ENCODE results near the gene OR7G3. TPM values are rescaled to one million over a fixed set of nuclear protein-coding genes. Genes with fewer than 3 reads are reported as not detected.

Gene OR7G3
- total and polyA plus RNA-seq, 2 donors (not counting 1 experiment from before 2014, with no cell fraction given), result not detected

- H3K27me3 ChIP-seq (replicated peaks in 1 of 4; ENCODE audit: control extremely low read depth in 1 of 4, control insufficient read depth in 3 of 4, insufficient read depth in 4 of 4, low read length in 3 of 4), result no peaks in the 10 kb centered on the region
- CTCF ChIA-PET, result interaction anchor here (0.6 kb wide), 1 partner anchor 1841 kb away, joined by 3 read pairs; no protein-coding TSS in a partner anchor
- no peak overlapping the region for H3K4me2 ChIP-seq (replicated peaks; ENCODE audit: low read depth, low read length, poor library complexity, severe bottlenecking)
- H3K79me2 ChIP-seq (ENCODE audit: control insufficient read depth, insufficient read depth, low read length), result peaks cover 4% of the 10 kb centered on the region
- Mint-ChIP-seq H3K27me3 (no peaks in the 10 kb centered on the region), H3K4me1 (no peaks in the 10 kb centered on the region), H3K27ac (no peak overlapping the region), H3K9me3 (ENCODE audit: insufficient read depth) (no peaks in the 10 kb centered on the region), H3K4me3 (no peak overlapping the region)
- intact Hi-C loops (cut with micrococcal nuclease), result no loop called here
- POLR2A ChIA-PET, result no interaction called here
- WGBS (ENCODE audit: insufficient coverage), result 93% methylated on average over 4 of the region's 6 CpGs
- peaks cover 0 to 2% of the 10 kb centered on the region in 2 experiments for H3K36me3 ChIP-seq (replicated peaks in 1 of 2; ENCODE audit: control extremely low read depth in 1 of 2, control insufficient read depth in 1 of 2, extremely low read depth in 1 of 2, insufficient read depth in 2 of 2, low read length in 1 of 2)
- DNase-seq, result no peak
- no peak overlapping the region for H2AFZ ChIP-seq (ENCODE audit: insufficient read depth, low read depth, low read length, poor library complexity, severe bottlenecking)
- ATAC-seq (ENCODE audit: low read depth), result no peak
- no peaks in the 10 kb centered on the region for H3K4me1 ChIP-seq (ENCODE audit: control insufficient read depth in 2 of 2, insufficient read depth in 2 of 2, low read length in 2 of 2)
- H3K27ac ChIP-seq (ENCODE audit: low read length in 2 of 2), result no peak overlapping the region
- no peaks in the 10 kb centered on the region for H4K20me1 ChIP-seq (ENCODE audit: control insufficient read depth, insufficient read depth, low read length, poor library complexity, severe bottlenecking)
- no peak overlapping the region for H3K4me3 ChIP-seq (ENCODE audit: control extremely low read depth in 1 of 5, extremely low read depth in 1 of 5, insufficient read depth in 1 of 5, low read depth in 2 of 5, low read length in 4 of 5)
- TF ChIP-seq EZH2 (IDR thresholded peaks at IDR 0.05; ENCODE audit: borderline replicate concordance, insufficient read depth, low read depth, low read length, poor library complexity, severe bottlenecking), result no peak
- no peak for TF ChIP-seq CTCF (IDR thresholded peaks at IDR 0.05)
- H3K9me3 ChIP-seq (ENCODE audit: control extremely low read depth in 1 of 3, control insufficient read depth in 2 of 3, insufficient read depth in 1 of 3, low read length in 2 of 3), result peaks cover 0 to 3% (median under 1%) of the 10 kb centered on the region in 3 donors
- no peak overlapping the region for H3K9ac ChIP-seq (ENCODE audit: low read length)
These were observed 44.7 kb upstream of the OR7G3 start for GRCh38 chr19:9171393-9171991.

GRCh38 chr19:9166846-9167245, 40.1 kb upstream of the OR7G3 start:
- WGBS (ENCODE audit: insufficient coverage), result 100% methylated on average over 1 of the region's 4 CpGs
- Histone ChIP-seq H3K27ac (ENCODE audit: low read length in 2 of 2) (no peak overlapping the region), H3K4me2 (replicated peaks; ENCODE audit: low read depth, low read length, poor library complexity, severe bottlenecking) (no peak overlapping the region), H3K36me3 (replicated peaks in 1 of 2; ENCODE audit: control extremely low read depth in 1 of 2, control insufficient read depth in 1 of 2, extremely low read depth in 1 of 2, insufficient read depth in 2 of 2, low read length in 1 of 2) (peaks cover 1 to 27% of the 10 kb centered on the region in 2 experiments), H4K20me1 (ENCODE audit: control insufficient read depth, insufficient read depth, low read length, poor library complexity, severe bottlenecking) (no peaks in the 10 kb centered on the region), H3K4me3 (ENCODE audit: control extremely low read depth in 1 of 5, extremely low read depth in 1 of 5, insufficient read depth in 1 of 5, low read depth in 2 of 5, low read length in 4 of 5) (no peak overlapping the region), H3K4me1 (ENCODE audit: control insufficient read depth in 2 of 2, insufficient read depth in 2 of 2, low read length in 2 of 2) (no peaks in the 10 kb centered on the region), H3K79me2 (ENCODE audit: control insufficient read depth, insufficient read depth, low read length) (peaks cover 13% of the 10 kb centered on the region), H3K9me3 (ENCODE audit: control extremely low read depth in 1 of 3, control insufficient read depth in 2 of 3, insufficient read depth in 1 of 3, low read length in 2 of 3) (peaks cover 0 to 14% (median 1%) of the 10 kb centered on the region in 3 donors), H3K27me3 (replicated peaks in 1 of 4; ENCODE audit: control extremely low read depth in 1 of 4, control insufficient read depth in 3 of 4, insufficient read depth in 4 of 4, low read length in 3 of 4) (no peaks in the 10 kb centered on the region), H2AFZ (ENCODE audit: insufficient read depth, low read depth, low read length, poor library complexity, severe bottlenecking) (no peak overlapping the region), H3K9ac (ENCODE audit: low read length) (no peak overlapping the region)
- H3K9me3 Mint-ChIP-seq (ENCODE audit: insufficient read depth), result no peaks in the 10 kb centered on the region
- ChIA-PET POLR2A (no interaction called here), CTCF (no interaction called here)
- TF ChIP-seq CTCF (IDR thresholded peaks at IDR 0.05), result no peak
- no peak for TF ChIP-seq EZH2 (IDR thresholded peaks at IDR 0.05; ENCODE audit: borderline replicate concordance, insufficient read depth, low read depth, low read length, poor library complexity, severe bottlenecking)
- H3K4me3 Mint-ChIP-seq, result no peak overlapping the region
- intact Hi-C loops (cut with micrococcal nuclease), result no loop called here
- DNase-seq (no peak), ATAC-seq (ENCODE audit: low read depth) (no peak)
- no peaks in the 10 kb centered on the region for H3K4me1 Mint-ChIP-seq
- H3K27me3 Mint-ChIP-seq, result no peaks in the 10 kb centered on the region
- no peak overlapping the region for H3K27ac Mint-ChIP-seq

Data from B cell (primary cell).